ENCODE results near the gene ABCG1.
A peak's percentile ranks its signal among the peaks of the same experiment; 100 is the strongest.
"Not testable (repeated sequence)": the region's sequence is repeated elsewhere in the genome, so short reads cannot be mapped to it uniquely, and the experiment has no call there.

ABCG1 gene

DNA sequence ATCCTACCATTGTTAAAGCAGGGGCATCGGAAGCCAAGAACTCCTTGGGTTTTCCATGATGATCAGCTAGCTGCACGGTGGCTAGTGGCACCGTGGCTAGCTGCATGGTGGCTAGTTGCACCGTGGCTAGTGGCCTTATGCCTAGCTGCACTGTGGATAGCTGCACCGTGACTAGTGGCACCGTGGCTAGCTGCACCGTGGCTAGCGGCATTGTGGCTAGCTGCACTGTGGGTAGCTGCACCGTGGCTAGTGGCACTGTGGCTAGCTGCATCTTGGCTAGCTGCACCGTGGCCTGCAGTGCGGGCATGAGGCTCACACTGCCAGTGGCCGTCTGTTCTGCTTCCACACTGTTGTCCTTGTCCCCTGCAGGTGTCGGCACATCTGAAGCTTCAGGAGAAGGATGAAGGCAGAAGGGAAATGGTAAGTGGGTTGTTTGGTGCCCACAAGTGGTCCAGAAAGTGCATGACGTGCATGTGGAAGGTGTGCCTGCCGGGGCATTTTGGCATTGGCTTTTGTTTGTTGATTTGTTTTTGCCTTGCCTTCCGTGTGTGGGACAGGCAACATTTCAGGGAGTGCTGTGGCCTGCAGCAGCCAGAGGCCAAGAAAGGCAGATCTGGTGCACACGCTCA, 57.7 kb downstream of the ABCG1 start:
- DNase-seq: no peak

DNA sequence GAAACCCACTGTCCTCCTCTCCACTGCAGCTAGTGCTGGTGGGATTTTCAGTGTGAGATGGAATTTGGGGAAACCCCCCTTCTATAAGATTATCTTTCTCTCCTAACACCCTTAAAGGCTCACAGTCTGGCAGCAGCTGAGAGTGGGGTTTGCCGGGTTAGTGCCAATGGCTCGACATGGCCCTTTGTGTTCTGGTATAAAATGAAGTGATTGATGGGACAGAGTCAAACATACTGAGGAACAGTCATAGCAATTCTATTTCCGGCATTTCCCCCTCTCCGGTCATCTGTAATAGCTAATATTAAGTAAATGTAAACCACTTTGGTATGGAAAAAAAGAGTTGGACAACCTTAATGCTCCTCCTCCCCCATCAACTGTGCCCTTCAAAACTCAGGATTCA, 58.7 kb downstream of the ABCG1 start:
- no peak for DNase-seq

DNA sequence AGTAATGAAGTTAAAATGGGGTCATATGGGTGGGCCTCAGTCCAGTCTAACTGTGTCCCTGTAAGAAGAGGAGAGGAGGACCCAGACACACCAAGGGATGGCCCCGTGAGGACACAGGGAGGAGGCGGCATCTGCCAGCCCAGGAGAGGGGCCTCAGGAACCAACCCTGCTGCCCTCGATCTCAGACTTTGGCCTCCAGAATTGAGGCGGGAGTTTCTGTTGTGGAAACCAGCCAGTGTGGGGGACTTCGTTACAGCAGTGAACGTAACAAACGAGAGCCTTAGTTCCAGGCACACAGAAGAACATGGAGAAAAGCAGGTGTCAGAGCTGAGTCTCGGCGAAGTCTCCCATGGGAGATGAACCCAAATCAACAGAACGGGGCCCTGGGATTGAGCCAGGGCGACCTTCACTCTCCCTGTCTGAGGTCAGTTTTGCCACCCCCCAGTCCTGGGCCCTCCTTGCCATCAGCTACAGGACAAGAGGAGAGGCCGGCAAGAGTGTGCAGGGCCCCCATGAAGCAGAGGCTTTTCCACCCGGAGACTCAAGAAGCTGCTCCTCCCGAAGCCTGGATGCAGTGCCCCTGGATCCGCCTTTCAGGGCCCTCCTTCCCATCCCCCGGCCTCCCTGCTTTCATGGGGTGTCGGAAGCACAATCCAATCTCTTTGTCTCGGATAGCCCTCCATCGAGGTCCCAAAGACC, 59.7 kb downstream of the ABCG1 start:
- DNase-seq: no peak

DNA sequence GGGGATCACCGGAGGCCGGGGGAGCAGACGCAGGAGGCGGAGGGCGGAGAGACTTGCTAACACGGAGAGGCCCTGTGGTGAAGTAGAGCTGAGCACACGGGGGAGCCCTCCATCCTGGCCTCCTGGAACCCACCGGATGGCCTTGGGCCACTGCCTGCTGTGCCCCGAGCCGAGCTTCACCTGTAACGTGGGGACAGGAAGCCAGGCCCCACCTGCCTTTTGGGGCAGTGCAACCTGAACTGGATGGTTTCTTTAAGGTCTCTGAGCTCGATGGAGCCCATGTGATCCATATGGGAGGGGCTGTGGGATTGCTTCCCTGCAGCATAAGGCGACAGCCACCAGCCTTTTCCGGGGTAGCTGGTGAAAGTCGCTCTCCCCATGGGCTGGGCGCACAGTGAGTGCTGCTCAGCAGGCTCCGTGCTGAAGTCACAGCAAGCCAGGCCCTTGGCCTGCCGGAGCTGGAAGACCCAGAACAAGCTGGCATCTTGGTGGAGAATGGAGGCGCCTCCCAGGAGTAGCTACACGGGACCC, 60.5 kb downstream of the ABCG1 start:
- no peak for DNase-seq

DNA sequence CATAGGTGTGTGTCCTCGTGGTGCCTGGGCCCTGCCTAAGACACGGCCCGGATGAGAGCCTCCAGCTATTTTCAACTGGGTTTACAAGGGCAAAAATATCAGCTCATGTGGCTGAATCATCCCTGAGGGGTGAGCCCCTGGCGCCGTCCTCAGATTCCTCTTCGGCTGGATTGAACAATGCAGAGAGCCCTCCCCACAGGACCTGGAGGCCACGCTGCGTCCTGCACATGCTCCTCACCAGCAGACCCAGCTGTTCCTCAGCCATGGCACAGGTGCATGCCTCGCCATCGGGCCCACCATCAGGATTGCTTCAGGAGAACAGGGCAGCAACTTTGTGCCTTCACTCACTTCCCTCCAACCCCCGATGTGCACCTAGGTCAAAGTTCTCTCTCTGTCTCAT, 60.9 kb downstream of the ABCG1 start:
- no peak for DNase-seq

DNA sequence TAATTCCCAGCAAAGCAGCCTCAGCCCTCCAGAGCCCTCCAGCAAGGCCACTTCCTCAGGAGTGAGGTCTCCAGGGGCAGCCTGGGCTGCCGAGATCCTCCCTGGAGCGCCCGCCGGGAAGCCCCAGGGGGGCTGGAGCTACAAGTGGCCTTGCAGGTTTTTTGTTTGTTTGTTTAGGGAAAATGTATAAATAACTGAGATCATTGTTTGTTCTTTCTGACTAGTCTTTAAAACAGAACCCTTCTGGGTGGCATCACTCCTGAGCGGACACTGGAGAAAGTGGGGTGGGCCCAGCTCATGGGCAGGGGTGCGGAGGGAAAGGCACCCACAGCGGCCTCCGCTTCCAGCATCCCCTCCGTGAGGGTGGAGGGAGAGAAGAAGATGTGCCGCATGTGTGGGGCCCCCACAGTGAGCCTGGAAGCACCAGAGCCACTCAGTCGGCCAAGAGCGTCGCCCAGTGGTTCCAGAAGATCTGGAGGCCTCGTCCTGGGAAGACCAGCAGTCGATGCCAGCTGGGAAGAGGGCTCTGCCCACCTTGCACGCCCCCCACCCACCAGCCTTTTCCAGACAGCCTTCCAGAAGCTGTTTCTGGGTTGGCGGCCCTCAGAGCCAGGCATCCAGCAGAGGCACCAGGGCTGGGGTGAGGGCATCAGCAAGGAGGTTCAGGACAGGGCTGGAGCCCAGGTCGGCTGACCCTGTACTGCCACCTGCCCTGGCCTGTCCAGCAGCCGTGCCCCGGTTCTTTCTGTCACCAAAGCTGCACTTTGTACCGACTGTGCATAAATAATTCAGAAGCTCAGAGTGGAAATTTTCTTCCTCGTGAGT, 61.6 kb downstream of the ABCG1 start:
- peak in 1 of 2 experiments; percentile 31 for DNase-seq

DNA sequence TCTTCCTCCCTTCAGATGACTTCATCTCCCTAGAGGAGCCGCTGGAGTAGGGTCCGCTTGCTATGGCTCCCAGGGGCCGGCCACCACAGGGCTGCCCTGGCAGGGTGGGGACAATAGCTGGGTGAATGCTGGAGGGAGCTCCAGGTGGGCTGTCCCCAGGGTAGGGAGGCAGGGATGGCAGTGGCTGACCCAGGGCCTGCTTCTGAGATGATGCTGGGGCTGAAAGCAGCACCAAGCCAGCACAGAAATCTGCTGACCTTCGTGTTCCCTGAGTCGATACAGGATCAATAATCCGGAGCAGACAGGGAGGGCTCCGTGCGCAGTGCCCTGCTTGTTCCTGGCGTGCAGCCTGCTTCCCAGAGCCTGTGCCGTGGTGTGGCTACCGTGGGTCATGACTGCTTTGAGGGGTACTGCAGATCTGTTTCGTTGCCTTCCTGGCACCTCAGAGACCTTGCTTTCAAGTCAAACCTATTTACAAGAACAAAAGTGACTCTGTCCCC, 62.3 kb downstream of the ABCG1 start:
- DNase-seq: no peak

DNA sequence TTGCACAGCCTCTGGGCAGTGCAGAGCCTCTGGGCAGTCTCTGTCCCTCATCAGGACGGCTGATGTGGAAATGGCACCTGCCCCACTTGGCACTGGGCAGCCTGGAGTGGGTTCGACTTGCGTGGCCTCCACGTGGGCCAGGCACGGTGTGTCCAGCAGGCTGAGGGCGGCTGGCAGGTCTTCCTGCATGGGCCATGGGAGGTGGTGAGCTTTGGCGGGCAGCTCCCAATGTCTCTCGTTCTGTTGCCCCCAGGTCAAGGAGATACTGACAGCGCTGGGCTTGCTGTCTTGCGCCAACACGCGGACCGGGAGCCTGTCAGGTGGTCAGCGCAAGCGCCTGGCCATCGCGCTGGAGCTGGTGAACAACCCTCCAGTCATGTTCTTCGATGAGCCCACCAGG, 63.1 kb downstream of the ABCG1 start:
- no peak for DNase-seq

DNA sequence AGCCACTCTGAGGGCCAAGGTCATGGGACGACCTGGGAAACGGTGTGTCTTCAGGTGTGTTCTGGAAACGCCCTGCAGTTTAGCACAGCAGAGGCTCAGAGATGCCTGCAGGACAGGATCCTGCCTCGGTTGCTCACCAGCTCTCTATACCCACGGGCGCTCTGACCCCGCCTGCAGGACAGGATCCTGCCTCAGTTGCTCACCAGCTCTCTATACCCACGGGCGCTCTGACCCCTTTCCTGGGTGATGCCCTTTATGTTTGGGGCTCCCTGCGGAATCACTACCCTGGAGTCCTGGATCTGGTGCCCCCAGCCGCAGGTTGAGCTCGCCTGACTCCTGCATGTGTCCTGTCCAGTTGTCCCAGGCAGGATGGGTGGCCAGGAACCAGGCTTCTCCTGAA, 63.8 kb downstream of the ABCG1 start:
- DNase-seq: no peak

DNA sequence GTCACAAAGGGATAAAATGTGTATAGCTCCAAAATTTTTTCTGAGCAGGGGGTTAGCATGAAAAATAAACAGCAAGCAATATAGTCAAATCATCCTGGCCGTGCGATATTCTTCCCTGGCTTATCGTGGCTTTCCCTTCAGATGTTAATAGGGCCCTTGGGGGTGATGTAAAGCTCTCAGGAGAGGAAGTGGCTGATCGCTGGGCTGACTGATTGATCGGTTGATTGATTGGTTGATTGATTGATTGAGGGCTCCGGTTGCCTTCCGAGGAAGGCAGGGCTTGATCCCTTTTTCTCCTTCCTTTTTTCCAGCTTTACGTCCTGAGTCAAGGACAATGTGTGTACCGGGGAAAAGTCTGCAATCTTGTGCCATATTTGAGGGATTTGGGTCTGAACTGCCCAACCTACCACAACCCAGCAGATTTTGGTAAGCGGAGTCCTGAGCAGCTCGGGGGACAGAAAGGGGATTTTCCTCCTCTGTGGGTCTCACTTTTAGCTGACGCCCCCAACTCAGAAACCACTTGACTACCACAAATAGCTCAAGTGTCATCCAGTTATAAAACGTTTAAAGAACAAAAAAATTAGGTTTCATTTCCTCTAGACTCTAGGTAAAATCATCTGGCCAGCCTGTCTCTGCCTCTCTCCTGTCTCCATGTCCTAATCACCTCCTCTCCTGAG, 66.8 kb downstream of the ABCG1 start:
- DNase-seq: no peak

DNA sequence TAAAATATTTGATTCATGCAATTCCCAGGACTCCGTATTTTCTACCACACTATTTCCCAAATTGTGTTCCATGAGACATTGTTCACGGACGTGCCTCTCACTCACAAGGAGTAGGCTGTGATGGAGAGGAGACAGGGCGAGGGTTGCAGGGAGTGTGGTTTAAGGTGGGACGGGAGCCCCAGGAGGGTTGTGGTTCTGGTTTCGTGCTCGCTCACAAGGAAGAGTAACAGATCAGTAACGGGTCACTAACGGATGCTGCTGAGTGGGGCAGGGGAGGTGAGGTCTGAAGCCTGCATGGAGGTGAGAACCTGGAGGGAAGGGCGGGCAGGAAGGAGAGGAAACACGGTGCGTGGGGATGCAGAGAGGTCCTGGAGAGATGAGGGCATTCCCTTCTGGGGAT, 67.5 kb downstream of the ABCG1 start:
- DNase-seq: no peak

DNA sequence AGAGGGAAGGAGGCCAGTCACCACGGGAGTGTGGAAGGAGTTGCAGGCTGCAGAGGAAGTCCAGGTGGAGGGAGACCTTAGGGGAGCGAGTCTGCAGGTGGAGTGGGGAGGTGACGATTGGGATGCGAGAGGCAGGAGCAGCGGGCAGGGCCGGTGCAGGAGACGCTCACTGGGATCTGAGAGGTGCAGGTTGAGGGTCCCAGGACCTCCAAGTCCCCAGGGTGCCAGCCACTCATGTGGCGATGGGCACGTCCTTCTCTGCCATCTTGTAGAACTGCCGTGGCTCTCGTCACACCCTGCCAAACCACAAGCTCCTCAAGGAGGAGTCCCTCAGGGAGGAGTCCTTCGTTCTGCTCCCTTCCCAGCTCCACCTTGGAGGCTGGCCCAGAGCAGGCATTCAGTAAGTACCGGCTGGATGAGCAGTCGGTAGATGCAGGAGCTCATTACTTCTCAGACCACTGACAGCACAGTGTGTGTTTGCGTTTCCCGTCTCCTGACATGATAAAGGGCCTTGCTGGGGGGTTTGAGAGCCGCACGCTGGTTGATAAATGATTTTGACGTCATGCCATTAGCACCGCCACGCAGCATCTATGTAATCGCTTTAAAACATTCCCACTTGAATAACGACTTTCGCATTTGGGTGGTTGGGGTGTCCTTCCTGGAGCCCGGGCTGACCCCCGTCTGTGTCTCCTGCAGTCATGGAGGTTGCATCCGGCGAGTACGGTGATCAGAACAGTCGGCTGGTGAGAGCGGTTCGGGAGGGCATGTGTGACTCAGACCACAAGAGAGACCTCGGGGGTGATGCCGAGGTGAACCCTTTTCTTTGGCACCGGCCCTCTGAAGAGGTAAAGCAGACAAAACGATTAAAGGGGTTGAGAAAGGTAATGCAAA, 68.5 kb downstream of the ABCG1 start:
- no peak for DNase-seq

DNA sequence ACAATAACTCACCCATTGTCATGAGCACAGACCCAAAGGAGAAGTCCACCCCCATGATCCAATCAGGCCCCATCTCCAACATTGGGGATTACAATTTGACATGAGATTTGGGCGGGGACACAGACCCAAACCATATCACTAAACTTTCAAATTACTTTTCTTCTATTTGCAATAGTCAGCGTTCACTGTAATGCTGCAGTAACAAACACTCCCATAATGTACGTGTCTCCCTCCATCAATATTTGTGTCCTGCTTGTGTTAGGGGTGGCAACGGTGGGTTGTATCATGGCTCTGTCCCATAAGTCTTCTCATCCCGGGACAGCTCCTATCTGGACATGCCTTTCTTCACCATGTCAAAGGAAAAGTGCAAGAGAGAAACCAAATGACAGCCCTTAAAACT, 70.0 kb downstream of the ABCG1 start:
- no peak for DNase-seq

DNA sequence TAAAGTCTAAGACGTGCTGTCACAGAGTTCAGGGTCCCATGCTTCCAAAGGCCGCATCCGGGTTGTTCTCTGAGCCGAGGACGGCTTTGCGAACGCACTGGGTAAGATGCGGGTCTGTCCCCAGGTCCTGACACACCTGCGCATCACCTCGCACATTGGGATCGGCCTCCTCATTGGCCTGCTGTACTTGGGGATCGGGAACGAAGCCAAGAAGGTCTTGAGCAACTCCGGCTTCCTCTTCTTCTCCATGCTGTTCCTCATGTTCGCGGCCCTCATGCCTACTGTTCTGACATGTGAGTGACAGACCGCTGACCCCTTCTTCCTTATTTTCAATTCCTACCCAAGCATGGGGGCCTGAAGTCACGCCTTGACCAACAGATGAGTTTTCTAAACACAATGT, 71.0 kb downstream of the ABCG1 start:
- no peak for DNase-seq

DNA sequence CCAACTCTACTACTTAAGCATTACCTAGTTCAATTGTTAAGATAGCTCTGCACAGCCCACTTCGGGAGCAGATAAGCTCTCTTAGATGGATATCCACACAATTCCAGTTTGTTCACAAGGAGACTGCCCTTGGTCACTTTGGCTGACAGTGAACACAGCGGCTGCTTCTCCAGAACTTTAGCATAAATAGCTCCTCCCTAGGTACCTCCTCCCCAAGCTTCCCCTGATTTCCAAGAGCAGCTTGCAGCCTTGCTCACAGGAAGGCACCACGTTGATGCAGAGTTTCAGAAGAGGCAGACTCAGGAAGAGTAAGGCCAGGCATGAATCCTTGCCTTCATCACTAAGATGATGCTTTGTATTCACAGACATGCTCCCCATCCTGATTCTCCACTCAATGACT, 71.6 kb downstream of the ABCG1 start:
- no peak for DNase-seq

DNA sequence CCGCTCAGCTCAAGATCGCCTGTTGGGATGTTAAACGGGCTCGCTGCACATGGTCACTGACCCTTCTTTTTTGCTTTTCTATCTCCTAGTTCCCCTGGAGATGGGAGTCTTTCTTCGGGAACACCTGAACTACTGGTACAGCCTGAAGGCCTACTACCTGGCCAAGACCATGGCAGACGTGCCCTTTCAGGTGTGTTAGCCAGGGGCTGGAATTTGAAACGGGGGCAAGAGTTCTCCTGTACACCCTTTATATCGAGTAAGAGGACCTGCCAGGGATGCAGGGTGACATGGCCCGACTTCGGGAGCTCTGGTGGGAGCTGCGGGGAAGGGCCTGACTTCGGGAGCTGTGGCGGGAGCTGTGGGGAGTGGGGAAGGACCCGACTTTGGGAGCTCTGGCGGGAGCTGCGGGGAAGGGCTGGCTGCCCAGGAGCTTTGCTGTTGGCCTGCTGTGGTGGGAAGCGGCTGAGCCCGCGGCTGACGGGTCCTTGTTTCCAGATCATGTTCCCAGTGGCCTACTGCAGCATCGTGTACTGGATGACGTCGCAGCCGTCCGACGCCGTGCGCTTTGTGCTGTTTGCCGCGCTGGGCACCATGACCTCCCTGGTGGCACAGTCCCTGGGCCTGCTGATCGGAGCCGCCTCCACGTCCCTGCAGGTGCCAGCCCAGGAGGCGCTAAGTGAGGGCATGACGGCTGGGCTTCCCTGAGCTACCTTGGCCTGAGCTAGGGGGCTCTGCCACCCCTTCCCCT, 72.2 kb downstream of the ABCG1 start:
- no peak for DNase-seq

DNA sequence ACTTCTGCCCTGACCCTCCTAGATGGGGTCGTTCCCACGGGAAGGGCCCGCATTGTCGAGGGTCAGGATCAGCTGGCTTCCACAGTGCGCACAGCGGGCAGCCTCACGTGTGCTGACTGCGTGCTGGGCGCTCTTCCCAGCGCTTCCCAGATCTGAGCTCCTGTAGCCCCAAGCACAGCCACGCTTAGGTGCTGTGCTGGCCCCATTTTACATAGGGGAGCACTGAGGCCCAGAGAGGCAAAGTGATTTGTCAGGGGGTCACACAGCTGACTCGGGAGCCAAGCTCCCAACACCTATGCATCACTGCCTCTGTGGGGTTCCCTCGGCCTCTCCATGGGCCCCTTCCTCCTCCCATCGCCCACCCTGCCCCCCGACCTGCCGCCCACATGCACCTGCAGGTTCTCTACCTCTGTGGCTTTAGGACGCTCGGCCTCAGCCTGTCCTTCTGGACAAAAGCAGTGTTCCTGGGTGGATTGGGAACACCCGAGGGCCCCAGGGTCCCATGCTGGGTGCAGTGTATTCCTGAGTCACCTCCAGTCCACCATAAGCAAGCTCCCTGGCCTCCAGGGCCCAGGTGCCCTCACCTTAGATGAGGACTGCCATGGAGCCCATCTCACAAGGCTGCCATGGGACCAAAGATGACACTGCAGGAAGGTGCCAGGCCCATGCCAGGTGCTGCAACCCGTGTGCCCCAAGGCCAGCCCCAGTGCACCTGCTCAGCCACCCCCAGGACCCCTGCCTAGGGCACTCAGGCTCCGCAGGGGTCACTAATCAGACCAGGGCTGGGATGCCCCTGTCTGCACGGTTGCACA, 73.0 kb downstream of the ABCG1 start:
- DNase-seq: no peak

DNA sequence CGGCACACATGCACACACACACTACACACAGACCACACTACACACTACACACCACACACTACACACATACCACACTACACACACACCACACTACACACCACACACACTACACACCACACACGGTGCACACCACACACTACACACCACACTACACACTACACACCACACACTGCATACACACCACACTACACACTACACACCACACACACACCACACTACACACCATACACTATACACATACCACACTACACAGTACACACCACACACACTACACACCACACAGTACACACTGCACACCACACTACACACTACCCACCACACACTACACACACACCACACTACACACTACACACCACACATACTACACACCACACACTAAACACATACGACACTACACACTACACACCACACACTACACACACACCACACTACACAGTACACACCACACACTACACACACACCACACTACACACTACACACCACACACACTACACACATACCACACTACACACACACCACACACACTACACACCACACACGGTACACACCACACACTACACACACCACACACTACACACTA, 73.7 kb downstream of the ABCG1 start:
- not testable (repeated sequence) for DNase-seq

DNA sequence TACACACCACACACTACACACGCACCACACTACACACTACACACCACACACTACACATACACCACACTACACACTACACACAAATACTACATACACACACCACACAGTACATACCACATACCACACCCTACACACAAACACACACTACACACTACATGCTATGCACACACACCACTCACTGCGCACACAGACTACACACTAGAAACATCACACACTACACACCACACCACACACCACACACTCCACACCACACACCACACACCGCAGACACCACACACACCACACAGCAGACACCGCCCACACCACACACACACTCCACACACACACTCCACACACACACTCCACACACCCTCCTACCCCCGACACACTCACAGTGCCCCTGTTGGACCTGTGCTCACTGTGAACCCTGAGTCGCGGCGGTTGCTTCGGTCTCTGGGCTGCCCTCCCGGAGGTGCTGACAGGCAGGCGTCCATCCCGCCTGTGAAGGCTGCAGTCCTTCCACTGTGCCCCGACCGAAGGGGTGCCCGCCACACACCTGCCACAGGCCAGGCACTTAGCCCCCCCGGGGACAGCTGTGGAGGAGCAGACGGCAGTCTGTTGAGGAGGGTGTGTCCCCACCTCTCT, 74.8 kb downstream of the ABCG1 start:
- no peak for DNase-seq

Measured in NCI-H526 (cell line).